Glomerular endothelial cell (primary cell): ENCODE results near the gene ATXN10. TPM values are rescaled to one million over a fixed set of nuclear protein-coding genes. Genes with fewer than 3 reads are reported as not detected.

Source experiments
- DNase-seq: peaks from one replicate; pipeline ENCODE4 v3.0.0-alpha.2; 2011; ENCODE audit warnings: low read depth, low spot score; ENCODE audit errors: extremely low read depth
- total RNA-seq: library from RNA; depleted of rRNA; stranded (reverse); fragments of >200 nt; gene quantifications from 2 replicates; pipeline ENCODE4 v1.2.3, GENCODE V29; 2015

ATXN10 gene
- total RNA-seq, 1 donor from 2014 or later, result 112 TPM

- no peak for DNase-seq
Measured at GRCh38 chr22:45752036-45752435, 80.4 kb downstream of the ATXN10 start.

GRCh38 chr22:45754822-45755221 lies 83.2 kb downstream of the ATXN10 start:
- DNase-seq, result no peak

GRCh38 chr22:45756558-45756957 lies 84.9 kb downstream of the ATXN10 start:
- DNase-seq, result no peak

GRCh38 chr22:45757068-45757467 lies 85.4 kb downstream of the ATXN10 start:
- DNase-seq, result no peak

- DNase-seq, result no peak
Measured at GRCh38 chr22:45757936-45758335, 86.3 kb downstream of the ATXN10 start.

GRCh38 chr22:45758603-45759002 lies 87.0 kb downstream of the ATXN10 start:
- DNase-seq, result no peak

GRCh38 chr22:45760682-45761081 lies 89.0 kb downstream of the ATXN10 start:
- no peak for DNase-seq

- no peak for DNase-seq
Measured at GRCh38 chr22:45762545-45763235, 91.1 kb downstream of the ATXN10 start.

GRCh38 chr22:45763236-45763624 lies 91.6 kb downstream of the ATXN10 start:
- DNase-seq, result no peak

GRCh38 chr22:45768490-45768889 lies 96.9 kb downstream of the ATXN10 start:
- no peak for DNase-seq

GRCh38 chr22:45769569-45770210 lies 98.1 kb downstream of the ATXN10 start:
- no peak for DNase-seq

GRCh38 chr22:45770506-45770905 lies 98.9 kb downstream of the ATXN10 start:
- no peak for DNase-seq

GRCh38 chr22:45771057-45771456 lies 99.4 kb downstream of the ATXN10 start:
- DNase-seq, result no peak

GRCh38 chr22:45771711-45772110 lies 100.1 kb downstream of the ATXN10 start:
- DNase-seq, result no peak

GRCh38 chr22:45772743-45773142 lies 101.1 kb downstream of the ATXN10 start:
- DNase-seq, result no peak

GRCh38 chr22:45774001-45774670 lies 102.5 kb downstream of the ATXN10 start:
- no peak for DNase-seq

GRCh38 chr22:45775062-45775461 lies 103.4 kb downstream of the ATXN10 start:
- no peak for DNase-seq

GRCh38 chr22:45775569-45776312 lies 104.1 kb downstream of the ATXN10 start:
- DNase-seq, result no peak

- no peak for DNase-seq
Measured at GRCh38 chr22:45776313-45776585, 104.6 kb downstream of the ATXN10 start.

- no peak for DNase-seq
Measured at GRCh38 chr22:45777046-45777851, 105.6 kb downstream of the ATXN10 start.
